Liver (tissue), 3 donors: Measurements from ENCODE around the gene HSD3B7.

ENCODE experiments used
- EGR1 ChIP-seq, 2 donors: IDR thresholded peaks; 2 replicates each; pipeline ENCODE4 v1.6.1; 2016 to 2018; ENCODE audit warnings: antibody characterized with exemption in 2 of 2, low read depth in 2 of 2
- FOXA1 ChIP-seq: IDR thresholded peaks from 2 replicates; pipeline ENCODE4 v1.6.1; 2016; ENCODE audit warnings: antibody characterized with exemption
- GABPA ChIP-seq, 2 donors: IDR thresholded peaks in 1 of 2; conservative IDR thresholded peaks in 1 of 2; 2 replicates each; pipeline ENCODE4 v1.6.1; 2016; ENCODE audit warnings: antibody characterized with exemption in 2 of 2, mild to moderate bottlenecking in 1 of 2, moderate library complexity in 1 of 2
- JUND ChIP-seq, 2 donors: IDR thresholded peaks; 2 replicates each; pipeline ENCODE4 v1.6.1; 2016; ENCODE audit warnings: antibody characterized with exemption in 2 of 2
- TF ChIP-seq, protein P1 (sequence below): fragments of 150-350 bp; IDR thresholded peaks from 2 replicates; pipeline ENCODE4 v1.5.1; 2017; ENCODE audit warnings: improper control_type of control experiment, low read depth, low read length; ENCODE audit not compliant: missing input control
- TF ChIP-seq, protein P2 (sequence below): IDR thresholded peaks from 2 replicates; pipeline ENCODE4 v1.6.1; 2016; ENCODE audit warnings: antibody characterized with exemption
- TF ChIP-seq, protein P3 (sequence below): IDR thresholded peaks from 2 replicates; pipeline ENCODE4 v1.6.1; 2016; ENCODE audit warnings: antibody characterized with exemption
- TF ChIP-seq, protein P4 (sequence below): IDR thresholded peaks from 2 replicates; pipeline ENCODE4 v1.6.1; 2016; ENCODE audit warnings: antibody characterized with exemption
- TF ChIP-seq, protein P5 (sequence below): IDR thresholded peaks from 2 replicates; pipeline ENCODE4 v1.6.1; 2016; ENCODE audit warnings: antibody characterized with exemption, mild to moderate bottlenecking
- donor health status: healthy.
- donor health status: healthy.

DNA sequence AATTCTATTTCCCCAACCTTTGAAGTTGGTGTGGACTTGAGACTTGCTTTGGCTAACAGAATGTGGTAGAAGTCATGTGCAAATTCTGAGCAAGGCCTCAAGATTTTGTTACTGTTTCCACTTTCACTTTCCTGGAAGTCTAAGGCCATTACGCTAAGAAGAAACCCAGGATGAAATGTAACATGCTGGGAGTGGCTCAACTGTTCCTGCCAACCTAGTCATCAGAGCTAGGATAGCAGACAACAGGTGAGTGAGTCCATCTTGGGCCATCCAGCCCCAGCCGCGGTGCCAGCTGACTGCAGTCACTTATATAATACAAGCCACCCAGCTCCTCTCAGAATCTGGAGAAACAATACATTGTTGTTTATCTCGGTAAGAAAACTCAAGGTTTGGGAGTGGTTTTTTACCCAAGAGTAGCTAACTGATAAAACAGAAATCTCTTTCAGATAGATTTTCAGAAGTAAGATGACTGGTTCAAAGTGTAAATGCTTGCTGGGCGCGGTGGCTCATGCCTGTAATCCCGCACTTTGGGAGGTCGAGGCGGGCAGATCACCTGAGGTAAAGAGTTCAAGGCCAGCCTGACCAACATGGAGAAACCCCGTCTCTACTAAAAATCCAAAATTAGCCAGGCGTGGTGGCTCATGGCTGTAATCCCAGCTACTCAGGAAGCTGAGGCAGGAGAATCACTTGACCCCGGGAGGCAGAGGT is 37.7 kb downstream of the HSD3B7 start:
- TF ChIP-seq, protein P1, sequence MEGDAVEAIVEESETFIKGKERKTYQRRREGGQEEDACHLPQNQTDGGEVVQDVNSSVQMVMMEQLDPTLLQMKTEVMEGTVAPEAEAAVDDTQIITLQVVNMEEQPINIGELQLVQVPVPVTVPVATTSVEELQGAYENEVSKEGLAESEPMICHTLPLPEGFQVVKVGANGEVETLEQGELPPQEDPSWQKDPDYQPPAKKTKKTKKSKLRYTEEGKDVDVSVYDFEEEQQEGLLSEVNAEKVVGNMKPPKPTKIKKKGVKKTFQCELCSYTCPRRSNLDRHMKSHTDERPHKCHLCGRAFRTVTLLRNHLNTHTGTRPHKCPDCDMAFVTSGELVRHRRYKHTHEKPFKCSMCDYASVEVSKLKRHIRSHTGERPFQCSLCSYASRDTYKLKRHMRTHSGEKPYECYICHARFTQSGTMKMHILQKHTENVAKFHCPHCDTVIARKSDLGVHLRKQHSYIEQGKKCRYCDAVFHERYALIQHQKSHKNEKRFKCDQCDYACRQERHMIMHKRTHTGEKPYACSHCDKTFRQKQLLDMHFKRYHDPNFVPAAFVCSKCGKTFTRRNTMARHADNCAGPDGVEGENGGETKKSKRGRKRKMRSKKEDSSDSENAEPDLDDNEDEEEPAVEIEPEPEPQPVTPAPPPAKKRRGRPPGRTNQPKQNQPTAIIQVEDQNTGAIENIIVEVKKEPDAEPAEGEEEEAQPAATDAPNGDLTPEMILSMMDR, result no peak
- TF ChIP-seq, protein P2, sequence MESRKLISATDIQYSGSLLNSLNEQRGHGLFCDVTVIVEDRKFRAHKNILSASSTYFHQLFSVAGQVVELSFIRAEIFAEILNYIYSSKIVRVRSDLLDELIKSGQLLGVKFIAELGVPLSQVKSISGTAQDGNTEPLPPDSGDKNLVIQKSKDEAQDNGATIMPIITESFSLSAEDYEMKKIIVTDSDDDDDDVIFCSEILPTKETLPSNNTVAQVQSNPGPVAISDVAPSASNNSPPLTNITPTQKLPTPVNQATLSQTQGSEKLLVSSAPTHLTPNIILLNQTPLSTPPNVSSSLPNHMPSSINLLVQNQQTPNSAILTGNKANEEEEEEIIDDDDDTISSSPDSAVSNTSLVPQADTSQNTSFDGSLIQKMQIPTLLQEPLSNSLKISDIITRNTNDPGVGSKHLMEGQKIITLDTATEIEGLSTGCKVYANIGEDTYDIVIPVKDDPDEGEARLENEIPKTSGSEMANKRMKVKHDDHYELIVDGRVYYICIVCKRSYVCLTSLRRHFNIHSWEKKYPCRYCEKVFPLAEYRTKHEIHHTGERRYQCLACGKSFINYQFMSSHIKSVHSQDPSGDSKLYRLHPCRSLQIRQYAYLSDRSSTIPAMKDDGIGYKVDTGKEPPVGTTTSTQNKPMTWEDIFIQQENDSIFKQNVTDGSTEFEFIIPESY, result no peak
- TF ChIP-seq GABPA (IDR thresholded peaks at IDR 0.05 in 1 of 2, conservative IDR thresholded peaks at IDR 0.05 in 1 of 2), result no peak
- TF ChIP-seq, protein P3, sequence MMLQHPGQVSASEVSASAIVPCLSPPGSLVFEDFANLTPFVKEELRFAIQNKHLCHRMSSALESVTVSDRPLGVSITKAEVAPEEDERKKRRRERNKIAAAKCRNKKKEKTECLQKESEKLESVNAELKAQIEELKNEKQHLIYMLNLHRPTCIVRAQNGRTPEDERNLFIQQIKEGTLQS, result no peak
- TF ChIP-seq, protein P4, sequence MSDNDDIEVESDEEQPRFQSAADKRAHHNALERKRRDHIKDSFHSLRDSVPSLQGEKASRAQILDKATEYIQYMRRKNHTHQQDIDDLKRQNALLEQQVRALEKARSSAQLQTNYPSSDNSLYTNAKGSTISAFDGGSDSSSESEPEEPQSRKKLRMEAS, result no peak
- TF ChIP-seq, protein P5, sequence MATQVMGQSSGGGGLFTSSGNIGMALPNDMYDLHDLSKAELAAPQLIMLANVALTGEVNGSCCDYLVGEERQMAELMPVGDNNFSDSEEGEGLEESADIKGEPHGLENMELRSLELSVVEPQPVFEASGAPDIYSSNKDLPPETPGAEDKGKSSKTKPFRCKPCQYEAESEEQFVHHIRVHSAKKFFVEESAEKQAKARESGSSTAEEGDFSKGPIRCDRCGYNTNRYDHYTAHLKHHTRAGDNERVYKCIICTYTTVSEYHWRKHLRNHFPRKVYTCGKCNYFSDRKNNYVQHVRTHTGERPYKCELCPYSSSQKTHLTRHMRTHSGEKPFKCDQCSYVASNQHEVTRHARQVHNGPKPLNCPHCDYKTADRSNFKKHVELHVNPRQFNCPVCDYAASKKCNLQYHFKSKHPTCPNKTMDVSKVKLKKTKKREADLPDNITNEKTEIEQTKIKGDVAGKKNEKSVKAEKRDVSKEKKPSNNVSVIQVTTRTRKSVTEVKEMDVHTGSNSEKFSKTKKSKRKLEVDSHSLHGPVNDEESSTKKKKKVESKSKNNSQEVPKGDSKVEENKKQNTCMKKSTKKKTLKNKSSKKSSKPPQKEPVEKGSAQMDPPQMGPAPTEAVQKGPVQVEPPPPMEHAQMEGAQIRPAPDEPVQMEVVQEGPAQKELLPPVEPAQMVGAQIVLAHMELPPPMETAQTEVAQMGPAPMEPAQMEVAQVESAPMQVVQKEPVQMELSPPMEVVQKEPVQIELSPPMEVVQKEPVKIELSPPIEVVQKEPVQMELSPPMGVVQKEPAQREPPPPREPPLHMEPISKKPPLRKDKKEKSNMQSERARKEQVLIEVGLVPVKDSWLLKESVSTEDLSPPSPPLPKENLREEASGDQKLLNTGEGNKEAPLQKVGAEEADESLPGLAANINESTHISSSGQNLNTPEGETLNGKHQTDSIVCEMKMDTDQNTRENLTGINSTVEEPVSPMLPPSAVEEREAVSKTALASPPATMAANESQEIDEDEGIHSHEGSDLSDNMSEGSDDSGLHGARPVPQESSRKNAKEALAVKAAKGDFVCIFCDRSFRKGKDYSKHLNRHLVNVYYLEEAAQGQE, result no peak
- TF ChIP-seq JUND (IDR thresholded peaks at IDR 0.05), result no peak
- TF ChIP-seq FOXA1, result no peak
- no peak for TF ChIP-seq EGR1 (IDR thresholded peaks at IDR 0.05; ENCODE audit: low read depth in 2 of 2)
